ENCODE data around the gene ST7.

The ST7 gene

DNA sequence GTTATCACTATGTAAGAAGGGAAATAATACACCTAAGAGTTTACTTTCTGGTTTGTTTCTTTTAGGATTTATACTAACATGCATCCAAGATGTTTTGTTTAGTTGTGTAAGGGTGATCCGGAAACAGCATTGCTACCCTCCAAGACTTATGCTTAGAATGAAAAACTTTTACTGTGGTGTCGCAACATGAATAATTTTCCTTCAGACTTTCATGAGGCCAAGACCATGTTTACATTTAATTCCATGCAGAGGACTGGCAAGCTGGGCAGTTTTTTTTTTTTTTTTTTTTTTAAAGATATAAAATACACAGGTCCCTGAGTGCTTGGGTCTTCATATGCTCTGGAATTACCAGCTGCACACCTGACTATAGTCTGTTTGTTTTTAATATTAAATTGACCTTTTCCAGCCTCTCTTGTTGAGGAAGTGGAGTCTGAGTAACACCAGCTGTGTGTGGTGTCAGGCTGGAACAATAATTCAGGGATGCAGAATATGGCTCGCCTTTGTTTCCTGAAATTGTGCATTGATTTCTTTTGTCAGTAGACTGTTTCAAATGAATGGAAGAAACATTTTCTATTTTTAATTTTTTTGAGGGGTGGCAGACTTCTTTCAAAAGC, 81.7 kb downstream of the ST7 start:
- no peak for DNase-seq

DNA sequence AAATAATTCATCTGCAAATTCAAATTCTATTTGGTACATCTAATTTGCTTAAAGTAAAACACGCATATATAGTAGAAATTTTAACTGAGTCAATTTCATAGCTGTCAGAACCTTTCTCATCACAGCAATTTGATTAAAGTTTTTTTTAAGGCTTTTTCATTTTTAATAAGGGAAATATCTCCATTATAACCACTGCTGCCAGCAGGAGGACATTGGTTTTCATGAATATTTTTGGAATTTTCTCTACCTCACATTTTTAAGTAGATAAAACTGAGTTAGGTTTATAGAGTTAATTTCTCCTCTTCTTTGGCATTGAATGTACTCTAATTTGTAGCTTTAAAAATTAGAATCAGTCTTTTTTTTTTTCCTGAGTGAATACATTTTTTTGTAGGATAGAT, 82.2 kb downstream of the ST7 start:
- no peak for DNase-seq

DNA sequence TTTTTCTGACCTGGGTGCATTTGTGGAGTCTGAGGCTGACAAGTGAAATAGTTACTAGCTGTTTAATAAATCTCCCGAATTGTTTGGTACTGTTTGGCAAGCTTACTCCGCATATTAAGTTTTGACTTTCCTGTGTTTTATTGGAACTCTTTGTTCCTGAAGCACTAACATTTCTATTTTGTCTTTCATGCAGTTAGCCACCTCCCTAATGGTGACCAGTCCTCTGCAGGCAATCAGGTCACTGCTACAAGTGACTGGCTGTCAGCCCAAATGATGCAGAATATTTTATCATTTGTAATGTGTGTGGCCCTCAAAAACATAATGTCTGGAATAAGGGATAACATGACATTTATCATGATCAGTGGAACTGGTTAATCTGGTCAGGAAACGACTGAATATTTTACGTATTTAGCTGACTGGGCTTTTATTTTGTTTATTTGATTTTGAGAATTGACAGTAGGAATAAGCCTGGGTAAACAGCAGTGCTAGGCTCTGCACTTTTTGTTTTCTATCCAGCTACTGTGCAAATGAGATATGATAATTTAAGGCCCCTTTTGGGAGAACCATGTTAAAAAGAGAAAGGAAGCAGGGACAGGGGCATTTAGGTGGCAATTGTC, 82.9 kb downstream of the ST7 start:
- DNase-seq = no peak

DNA sequence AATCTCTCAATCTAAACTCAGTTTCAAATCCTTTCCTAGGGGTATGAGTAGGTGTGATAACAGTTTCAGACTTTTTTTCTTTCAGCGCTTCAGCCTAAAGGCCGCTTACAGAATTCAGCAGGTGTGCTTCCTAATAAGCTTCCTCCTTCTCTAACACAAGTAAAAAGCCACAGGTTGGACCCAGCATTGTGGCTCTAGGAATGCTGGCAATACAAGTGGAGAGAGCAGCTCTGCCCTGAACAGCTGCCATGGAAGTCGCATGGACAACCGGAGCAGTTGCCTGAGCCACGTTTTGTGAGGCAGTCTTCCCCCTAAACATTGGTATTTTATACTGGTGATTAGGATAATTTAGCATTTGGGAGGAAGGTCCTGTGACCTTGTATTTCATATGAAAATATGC, 83.5 kb downstream of the ST7 start:
- no peak for DNase-seq

DNA sequence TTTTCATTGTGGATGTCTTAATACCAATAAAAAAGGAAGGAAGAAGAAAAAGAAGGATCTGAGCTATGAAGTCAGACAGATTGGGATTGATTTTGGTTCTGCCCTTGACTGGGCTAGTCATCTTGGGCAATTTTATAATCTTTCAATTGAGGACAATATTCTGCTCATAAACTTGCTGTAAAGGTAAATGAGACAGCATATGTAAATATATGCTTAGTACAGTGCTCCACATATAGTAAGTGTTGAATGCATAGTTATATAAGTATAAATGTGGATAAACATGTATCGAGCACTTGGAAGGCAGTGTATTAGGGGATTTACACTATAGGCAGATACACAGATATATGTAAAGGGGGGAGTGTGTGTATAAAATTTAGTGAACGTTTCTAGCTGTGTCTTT, 85.1 kb downstream of the ST7 start:
- no peak for DNase-seq

DNA sequence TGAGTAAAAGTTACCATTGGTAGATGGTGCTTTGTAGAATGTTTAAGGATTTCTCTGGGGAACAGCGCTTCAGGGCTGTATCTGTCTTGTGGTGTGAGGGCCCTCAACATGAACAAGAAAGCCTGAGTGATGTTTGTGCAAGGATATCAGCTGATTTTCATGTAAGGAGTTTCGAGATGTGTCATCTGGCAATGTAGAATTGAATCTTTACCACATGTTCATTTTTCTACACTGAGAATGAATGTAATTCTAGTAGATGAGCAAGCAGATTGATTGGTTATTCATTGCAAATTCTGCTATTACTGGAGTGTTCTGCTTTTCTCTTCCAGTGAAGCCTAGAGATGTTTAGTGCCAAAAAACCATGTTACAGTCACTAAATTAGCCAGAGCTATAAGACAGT, 87.7 kb downstream of the ST7 start:
- DNase-seq = no peak

DNA sequence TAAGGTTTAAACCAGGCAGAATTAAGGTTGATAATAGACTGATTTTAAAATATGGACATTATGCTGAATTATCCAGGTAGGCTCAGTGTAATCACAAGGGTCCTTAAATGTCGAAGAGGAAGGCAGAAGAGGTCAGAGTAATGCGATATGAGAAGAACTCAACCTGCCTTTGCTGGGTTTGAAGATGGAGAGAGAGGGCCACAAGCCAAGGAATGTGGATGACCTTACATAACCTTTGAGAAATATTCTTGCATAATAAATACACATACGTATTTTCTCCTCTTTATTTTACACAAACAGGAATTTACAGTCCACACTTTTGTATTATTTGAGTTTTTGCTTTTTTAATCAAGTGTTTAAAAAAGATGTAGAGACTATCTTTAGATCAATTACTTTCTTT, 88.5 kb downstream of the ST7 start:
- no peak for DNase-seq

DNA sequence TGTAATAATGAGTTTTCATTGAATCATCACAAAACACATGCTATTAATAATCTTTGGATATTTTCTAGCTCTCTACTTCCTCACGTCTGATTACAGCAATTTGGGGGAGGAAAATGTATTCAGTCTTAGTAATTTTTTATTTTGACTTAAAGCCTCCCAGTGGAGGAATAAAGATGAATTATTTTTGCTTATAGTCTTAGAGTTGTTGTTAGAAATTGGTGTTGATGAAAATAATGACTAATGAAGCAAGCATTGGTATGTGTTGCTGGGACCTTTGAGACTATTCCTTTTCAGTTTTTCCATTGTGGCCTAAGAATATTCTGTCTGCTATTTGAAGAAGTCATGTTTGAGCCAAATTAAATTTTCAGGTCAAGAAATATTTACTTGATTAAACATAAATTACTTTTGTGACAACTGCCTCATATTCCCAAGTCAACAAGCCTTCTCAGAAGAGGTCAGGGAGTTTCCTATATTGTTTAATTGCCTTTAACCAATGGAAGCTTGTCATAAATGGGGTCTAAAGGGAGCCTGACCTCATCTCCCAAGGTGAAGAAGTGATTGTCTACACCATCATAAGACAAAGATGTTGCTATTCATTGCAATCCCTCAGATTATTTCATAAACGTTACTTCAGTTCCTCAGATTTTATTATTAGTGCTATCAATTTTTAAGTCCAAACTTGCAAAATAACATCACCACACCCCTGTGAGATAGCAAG, 90.0 kb downstream of the ST7 start:
- no peak for DNase-seq

DNA sequence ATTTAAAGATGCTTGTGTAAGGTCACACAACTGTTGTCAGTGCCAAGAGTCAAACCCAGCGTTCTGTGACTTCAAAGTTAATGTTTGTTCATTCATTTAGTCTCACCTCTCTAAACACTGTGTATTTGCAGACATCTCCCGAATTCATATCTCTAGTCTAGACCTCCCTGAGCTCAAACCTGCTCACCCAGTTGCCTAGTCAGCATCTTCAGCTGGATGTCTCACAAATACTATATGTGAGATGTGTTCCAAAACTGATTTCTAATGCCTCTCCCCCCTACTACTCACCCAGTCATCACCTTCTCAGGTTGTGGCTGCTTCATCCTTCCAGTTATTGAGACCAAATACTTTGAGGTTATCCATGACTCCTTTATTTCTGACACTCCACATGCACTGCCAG, 91.4 kb downstream of the ST7 start:
- no peak for DNase-seq

DNA sequence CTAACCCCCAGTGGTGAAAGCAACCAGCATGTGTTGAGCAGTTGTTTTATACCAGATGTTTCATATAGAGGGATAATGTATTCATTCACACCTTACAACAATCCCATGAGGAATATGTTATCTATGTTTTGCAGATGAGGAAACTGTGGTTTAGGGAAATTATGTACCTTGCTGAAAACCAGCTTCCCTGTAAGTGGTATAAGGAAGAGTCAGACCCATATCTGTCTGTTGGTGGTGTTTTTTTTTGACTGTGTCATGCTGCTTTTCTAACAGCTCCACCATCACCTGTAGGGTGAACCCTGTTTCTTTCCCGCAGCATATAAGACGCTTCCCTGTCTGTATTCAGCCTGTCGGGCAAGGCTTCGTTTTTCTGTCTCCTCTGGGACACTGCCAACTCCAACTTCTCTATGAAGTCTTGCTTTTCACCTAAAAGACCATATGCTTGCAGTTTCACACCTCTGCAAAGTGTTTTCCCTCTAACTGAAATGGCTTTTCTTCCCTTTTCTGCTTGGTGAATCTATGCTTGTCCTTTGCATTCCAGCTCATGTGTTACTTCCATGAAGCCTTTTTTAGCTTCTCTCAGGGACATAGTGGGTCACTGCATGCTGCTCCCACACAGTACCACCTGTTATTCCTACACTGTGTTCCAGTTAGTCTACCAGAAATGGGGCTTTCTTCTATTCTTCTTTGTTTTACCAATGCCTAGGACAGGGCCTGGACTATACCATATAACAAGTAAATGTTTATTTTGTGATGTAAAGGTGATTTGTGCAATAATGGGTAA, 92.8 kb downstream of the ST7 start:
- DNase-seq = no peak

DNA sequence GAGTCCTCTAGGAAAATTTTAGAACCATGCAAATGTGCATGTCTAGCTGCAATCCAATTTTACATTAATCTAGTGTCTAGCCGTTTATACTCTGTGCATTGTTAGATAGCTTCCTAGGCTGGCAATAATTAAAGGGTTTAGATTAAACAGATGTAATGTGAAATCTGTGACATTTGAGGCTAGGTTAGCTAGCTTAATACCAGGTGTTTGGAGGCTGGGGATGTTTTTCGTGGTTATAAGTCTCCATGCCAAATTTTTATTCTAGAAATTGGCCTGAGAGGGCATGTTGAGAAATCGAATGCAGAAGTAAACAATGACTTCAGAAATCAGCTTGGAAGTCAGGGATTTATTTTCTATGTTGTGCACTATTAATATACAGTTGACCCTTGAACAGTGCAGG, 94.2 kb downstream of the ST7 start:
- no peak for DNase-seq

DNA sequence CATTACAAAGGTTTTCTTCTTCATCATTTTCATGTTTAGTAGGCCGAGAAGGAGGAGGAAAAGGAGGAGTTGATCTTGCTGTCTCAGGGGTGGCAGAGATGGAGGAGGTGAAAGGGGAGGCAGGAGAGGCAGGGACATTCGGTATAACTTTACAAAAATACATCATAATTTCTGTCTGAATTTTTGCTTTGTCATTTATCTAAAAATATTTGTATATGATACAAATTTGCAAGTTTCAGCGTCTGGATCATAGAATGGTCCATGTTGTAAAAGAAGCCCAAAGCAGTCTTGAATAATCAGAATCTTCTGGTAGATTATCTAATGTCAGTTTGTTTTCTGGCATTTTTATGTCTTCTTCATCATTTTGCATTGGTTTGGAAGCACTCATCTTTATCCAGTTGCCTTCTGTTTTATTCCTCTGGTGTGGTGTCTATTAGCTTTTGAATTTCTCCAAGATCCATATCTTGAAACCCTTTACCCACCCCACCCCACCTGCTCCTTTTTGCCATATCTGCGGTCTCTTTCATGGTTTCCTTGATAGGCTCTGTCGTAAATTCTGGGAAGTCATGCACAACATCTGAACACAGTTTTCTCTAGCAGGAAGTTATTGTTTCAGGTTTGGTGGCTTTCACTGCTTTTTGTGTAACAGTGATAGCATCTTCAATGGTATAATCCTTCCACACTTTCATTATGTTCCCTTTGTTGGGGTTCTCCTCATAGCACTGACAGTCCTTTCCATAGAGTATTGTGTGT, 95.0 kb downstream of the ST7 start:
- no peak for DNase-seq

DNA sequence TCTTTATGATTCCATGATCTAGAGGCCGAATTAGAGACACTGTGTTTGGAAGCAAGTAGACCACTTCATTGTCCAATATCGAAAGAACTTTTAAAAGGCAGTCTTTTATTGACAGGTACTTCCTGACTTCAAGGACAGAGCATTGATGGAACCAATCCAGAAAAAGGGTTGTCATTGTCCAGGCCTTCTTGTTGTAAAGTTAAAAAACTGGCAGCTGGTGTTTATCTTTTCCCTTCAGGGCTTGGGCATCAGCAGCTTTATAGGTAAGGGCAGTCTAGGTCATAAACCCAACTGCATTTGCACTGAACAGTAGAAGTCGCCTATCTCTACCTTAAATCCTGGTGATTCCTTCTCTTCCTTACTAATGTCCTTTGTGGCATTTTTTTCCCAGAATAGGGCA, 95.6 kb downstream of the ST7 start:
- DNase-seq = no peak

DNA sequence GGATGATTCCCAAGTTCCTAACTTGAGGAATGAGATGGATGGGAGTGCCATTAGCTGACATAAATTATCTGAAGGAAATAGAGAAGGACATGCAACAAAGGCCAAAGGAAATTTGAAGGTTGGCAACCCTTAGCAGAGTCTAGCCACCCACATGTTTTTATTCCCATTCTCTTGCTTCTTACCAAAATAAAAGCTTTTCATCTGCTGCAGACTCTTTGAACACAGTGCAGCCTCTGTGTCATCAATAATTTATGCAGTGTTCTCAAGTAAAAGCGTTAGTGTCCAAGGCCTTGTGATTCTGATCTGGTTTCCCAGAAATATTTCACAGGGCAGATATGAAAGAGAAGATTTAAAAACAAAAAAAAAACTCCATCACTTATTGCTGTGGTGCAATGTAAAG, 98.5 kb downstream of the ST7 start:
- no peak for DNase-seq

DNA sequence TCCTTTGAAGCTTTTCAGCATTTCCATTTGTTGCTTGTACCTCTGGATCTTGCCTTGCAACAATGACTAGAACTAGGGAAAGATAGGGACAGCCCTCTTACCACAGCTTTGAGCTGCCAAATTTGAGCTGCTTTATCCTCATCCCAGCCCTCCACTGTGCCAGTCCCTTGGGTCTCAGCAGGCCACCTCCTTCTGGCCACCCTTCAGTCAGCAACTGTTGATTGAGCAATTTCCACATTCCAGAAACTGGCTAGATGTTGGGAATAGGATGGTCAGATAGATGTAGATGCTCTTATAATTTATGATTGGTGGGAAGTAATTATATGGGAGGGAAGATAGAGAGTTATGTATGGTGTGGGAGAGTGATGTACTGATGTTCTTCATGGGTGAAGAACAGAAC, 100.1 kb downstream of the ST7 start:
- DNase-seq = no peak

DNA sequence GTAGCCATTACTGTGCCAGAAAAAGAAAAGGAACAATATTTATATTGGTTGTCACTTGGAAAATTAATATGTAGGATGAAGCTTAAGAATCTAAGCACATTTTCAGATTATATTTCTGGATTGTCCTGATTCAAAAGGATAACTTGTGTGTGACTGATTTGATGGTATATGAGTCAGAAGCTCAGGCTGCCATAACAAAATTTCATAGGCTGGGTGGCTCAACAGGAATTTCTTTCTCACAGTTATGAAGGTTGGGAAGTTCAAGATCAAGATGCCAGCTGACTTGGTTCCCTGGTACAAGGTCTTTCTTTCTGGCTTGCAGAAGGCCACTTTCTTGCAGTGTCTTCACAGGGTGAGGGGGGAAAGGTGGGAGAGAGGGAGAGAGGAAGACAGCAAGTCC, 108.5 kb downstream of the ST7 start:
- no peak for DNase-seq

DNA sequence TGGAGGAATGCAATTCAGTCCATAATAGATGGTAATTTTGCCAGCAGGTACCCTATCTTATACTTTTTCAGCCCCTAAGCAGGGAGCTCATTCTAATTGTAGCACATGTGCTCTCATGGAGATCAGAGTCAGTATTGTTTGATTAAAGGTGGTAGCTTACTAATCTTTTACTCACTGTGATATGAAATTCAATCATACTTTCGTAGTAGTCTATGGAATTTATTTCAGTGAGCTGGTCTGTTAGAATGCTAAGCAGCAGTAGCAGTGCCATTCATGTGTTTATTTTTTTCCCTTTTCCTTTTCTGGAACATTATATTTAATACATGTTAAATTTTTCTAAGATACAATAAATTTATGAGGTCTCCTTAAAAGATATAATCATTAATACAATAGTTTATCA, 109.0 kb downstream of the ST7 start:
- no peak for DNase-seq

DNA sequence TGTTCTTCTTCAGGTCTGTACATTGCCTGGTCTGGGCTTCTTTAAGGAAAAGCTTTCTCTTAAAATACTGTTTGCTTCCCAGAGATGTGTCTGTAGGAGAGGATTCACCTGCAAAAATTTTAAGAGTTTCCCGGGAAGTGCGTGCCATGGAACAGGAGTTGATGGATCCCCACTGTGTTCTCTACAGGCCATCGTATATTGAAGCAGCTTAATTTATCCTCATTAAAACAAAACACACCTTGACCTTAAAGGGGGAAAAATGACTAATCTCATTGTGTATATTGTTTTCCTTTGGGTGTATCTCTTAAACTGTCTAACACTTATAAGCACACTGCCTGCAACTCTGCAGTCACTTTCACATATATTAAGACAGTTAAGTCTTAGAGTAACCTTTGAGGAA, 111.4 kb downstream of the ST7 start:
- DNase-seq = no peak

DNA sequence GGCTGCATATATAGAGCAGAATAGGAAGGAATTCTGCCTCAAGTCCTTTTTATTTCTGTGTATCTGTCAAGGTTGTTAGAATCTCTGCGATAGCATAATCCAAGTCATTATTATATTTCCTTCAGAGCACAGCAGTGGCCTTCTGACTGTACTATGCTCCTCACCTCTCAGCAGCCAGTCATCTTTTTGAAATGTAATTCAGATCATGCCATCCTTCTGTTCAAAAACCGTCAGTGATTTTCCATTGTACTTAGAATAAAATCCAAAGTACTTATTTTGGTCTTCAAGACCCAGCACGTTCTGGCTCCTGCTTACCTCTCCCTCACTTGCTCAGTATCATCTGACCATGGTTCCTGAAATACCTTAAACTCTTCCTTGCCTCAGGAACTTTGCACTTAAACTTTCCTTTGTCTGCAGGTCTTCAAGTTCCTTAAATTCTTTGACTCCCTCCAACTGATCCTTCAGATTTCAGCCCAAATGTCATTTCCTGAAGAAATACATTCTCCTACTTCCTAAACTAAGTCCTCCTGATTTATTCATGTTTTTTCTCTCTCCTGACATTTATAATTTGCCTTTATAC, 112.4 kb downstream of the ST7 start:
- no peak for DNase-seq

DNA sequence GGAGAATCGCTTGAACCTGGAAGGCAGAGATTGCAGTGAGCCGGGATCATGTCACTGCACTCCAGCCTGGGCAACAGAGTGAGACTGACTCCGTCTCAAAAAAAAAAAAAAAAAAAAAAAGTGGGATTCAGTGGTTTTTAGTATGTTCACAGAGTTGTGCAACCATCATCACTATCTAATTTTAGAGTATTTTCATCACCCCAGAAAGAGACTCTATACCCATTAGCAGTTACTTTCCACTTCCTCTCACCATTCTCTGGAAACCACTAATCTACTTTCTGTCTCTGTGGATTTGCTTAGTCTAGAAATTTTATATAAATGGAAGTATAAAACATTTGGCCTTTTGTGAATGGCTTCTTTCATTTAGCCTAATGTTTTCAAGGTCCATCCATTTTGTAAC, 113.4 kb downstream of the ST7 start:
- DNase-seq = no peak

DNA sequence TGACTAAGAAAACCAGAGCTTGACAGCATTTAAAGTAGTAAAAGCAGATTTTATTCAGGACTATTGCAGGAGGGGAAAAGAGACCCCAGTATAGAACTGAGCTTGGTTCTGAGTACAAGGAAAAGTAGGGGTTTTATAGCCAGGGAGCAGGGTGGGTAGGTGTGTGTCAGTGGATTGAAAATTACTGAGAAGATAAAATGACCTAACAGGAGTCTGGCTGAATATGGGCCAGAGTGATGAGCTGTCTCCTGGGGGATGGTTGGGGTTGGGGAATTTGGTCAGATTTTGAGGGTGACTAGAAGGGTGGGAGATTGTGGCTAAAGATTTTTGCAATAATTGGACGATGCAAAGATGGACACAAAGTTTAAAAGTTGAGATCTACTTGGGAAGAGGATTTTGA, 114.0 kb downstream of the ST7 start:
- DNase-seq = no peak

DNA sequence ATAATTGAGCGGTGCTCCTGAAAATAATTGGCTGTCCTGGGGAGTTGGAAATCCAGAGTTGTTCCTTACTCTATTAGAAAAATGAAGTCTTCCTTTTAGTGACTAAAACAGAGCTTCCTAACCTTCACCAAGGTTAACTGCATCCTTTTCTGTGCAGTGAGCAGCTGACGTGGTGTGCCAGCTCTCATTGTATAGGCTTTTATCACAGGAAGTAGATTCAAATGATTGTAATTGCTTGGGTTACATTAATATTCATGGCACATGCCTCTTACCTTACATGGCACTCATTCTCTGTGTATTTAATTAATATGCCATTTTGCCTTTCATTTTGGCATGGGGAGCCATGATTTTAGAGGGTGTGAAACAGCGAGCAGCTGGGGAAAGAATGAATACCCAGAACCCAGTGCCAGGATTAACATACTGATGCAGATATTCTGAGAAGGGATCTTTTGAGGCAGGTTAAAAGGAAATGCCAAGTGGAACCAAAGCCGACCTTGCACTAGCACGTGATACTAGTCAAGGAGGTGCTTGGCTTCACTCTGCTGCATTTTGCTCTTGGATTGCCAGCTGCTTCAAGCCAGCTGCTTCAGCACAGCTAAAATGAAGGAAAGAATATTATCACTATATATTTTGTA, 115.3 kb downstream of the ST7 start:
- no peak for DNase-seq

Data from activated CD4-positive, alpha-beta T cell treated with anti-CD3 and anti-CD28 coated beads, Interleukin-2, amount 50 U/mL, for 48 hours (primary cell).